Right lung (tissue), 5 donors: Measurements from ENCODE around the gene PITX1. TPM values are rescaled to one million over a fixed set of nuclear protein-coding genes. Genes with fewer than 3 reads are reported as not detected.

Experiments
- DNase-seq, 2 donors: peaks; one replicate each; pipeline ENCODE4 v3.0.0-alpha.2; 2013
- polyA plus RNA-seq, 5 donors: library from polyadenylated mRNA; unstranded; fragments of 120-200 nt; gene quantifications; one replicate each; pipeline versions ENCODE4 v1.2.1 to v1.2.3, GENCODE V29; 2013; ENCODE audit warnings: inconsistent platforms in 1 of 5, low replicate concordance in 1 of 5; ENCODE audit not compliant: insufficient read length in 5 of 5, insufficient read depth in 1 of 5

Gene PITX1
- polyA plus RNA-seq, 5 donors, result 0.06 to 1.8 (median 0.42) TPM

DNA sequence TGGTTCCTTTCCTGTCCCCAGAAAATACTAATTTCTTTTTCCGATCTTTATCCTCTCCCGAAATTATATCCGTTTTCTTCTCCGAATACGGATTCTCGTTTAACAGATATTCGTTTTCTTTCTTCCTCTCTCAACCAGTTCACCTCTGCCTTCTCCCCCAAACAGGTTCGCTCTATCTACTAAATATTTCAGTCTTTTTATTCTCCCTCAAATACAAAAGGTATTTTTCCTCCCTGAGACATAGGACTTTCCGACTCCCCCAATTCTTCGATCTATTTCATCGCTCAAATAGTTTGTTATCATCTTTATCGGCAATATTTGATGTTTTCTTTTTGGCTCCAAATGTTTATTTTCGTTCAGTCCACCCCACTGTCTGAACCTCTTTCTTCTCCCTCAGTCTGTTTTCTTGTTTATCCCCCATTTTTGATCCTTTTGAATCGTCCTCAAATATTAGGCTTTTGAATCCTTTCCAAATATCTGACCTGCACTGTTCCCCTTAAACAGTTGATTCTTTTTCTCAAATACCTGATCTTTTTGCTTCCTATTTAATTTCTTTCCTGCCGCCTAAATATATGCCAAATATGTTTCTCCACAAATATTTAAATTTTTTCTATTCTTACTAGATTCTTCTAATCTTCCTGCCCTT lies 4.4 kb downstream of the PITX1 start:
- DNase-seq, result no peak

DNA sequence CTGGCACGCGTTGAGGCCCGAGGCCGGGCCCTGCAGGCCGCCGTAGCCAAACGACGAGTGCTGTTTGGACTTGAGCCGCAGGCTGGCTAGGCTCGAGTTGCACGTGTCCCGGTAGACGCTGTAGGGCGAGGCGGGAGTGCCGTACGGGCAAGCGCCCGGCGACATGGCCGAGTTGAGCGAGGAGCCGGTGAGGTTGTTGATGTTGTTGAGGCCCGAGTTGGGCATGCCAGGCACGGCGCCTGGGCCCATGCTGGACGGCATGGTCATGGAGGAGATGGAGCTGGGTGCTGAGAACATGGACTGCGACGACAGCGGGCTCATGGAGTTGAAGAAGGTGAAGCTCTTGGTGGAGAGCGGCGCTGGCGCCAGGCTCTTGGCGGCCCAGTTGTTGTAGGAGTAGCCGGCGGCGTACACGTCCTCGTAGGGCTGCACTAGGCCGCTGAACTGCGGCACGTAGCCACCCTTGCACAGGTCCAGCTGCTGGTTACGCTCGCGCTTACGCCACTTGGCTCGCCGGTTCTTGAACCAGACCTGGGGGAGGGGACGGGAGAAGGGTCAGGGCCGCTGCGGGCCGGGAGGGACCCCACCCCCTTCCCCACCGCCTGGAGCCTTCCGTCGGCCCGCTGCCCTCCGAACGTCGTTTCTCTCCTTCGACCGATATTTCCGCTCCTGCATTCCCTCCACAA lies 5.1 kb downstream of the PITX1 start:
- no peak for DNase-seq

DNA sequence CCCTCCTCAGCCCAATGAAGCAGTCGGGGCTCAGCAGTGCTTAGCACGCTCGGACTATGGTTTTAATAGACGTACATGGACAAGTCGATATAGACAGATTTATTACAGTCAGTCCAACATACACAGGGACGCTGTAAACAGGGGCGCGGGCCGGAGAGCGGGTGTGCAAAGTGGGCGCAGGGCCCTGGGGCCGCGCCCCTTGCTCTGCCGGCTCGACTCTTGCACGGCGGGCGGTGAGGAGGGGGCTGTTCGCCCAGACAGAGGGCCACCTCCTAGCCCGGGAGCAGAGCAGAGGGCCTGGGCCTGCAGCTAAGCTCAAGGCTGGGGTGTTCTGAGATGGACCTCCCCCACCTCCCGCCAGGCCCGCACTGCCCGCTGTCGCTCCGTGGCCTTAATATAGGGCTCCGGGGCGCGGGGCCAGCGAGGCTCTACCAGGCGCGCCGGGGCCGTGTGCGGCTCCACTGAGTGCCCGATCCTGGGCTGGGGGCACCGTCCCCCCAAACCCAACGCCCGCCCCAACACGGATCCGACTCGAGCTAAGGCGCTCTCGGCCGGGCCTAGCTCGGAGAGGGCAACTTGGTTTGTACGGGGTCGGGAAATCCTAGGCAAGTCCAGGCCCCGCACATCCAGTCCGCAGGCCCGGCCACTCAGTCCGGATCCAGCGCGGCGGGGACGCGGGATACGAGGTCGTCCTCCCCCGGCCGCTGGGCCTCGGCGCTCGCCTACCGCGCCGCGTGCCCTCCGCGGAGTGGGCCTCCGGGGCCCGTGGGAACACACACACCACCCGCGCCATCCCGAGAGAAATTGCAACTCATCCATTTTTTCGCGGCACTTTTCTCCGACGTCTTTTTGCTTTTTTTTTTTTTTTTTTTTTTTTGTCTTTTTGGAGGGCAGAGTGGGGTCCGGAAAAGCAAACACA lies 6.1 kb downstream of the PITX1 start:
- no peak for DNase-seq

GRCh38 chr5:135027266-135027696 lies 6.7 kb downstream of the PITX1 start:
- DNase-seq, result no peak

- DNase-seq, result no peak
These were observed 7.3 kb downstream of the PITX1 start for GRCh38 chr5:135026645-135027265.

DNA sequence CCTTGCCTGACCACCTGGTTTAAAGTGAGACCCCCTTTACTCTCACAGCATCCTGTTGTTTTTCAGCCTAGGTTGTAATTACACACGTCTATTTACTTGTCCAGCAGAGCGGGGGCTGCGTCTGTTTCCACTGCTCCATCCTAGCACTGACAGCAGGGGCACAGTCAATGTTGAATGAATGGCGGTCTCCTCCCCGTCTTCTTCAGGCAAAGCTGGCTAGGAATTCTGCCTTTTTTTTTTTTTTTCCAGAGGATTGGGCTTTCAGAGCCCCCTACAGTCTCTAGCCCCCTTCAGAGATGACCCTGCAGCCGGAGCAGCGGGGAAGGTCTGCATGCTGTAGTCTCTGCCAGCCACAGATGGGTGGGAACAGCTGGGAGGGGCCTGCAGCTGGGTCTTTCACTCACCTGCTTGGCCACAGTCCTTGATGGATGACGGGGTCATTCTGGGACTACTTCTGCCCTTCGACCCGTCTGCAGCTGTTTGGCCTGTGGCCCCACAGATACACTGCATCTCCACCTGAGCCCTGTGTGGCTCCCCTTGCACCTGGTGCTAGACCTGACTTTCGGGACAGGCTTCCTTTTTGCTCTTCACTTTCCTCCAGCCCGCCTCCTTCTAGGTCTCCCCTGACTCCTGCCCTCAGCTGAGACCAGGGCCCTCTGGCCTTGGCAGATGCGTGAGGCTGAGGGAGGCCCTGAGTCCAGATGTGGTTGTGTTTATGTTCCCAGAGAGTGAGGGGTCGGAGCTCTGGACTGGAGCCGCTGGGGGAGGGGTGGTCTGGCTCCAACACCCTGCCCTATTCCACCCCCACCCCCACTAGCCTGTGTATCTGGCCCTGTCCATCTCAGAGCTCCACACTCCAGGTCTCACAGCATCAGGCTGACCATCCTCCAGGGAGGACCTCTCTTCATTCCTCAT lies 8.0 kb downstream of the PITX1 start:
- DNase-seq, result no peak

- no peak for DNase-seq
These were observed 8.9 kb downstream of the PITX1 start for GRCh38 chr5:135024956-135025729.

- DNase-seq, result no peak
These were observed 13.7 kb downstream of the PITX1 start for GRCh38 chr5:135020111-135020895.

- DNase-seq, result no peak
These were observed 14.7 kb downstream of the PITX1 start for GRCh38 chr5:135019314-135019713.

DNA sequence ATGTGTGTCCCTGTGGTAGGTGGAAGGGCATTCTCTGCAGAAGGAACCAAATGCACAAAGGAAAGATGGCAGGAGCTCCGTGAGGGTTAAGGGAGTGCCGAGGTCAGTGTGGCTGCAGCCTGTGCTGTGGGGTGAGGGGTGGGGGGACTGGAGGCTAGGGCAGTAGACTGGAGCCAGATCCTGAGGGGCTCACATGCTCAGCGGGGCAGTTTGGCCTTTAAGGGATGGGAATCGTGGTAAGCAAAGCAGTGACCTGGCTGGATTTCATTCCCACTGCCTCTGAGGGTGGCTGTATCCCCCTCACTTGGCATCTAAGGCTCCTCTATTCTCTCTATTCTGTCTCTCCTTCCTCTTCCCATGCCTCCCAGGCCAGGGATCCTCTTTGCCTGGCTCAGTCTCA lies 15.6 kb downstream of the PITX1 start:
- DNase-seq, result no peak

GRCh38 chr5:135016861-135017290 lies 17.2 kb downstream of the PITX1 start:
- DNase-seq, result no peak

- DNase-seq, result no peak
These were observed 18.1 kb downstream of the PITX1 start for GRCh38 chr5:135015942-135016341.

DNA sequence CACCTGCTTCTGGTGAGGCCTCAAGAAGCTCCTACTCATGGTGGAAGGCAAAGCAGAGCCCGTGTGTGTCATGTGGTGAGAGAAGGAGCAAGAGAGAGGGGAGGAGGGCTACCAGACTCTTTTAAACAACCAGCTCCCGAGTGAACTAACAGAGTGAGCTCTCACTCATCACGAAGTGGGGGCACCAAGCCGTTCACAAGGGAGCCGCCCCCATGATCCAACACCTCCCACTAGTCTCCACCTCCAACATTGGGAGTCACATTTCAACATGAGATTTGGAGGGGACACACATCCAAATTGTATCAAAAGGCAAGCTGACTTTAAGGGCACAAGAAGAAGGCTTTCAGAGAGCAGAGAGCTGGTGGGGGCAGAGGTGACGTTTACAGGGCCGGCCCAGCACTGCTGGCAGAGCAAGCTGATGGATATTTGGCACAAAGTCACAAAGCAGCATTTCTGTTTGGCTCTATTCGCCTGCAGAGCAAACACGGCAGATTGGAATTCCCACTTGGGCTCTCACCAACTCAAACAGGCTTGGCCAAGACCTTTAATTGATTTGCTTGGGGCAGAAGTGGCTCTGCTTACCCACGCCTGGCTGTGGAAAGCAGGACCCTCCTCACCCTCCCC lies 20.0 kb downstream of the PITX1 start:
- DNase-seq, result peak in 1 of 2 donors; percentile 45

- DNase-seq, result no peak
These were observed 20.6 kb downstream of the PITX1 start for GRCh38 chr5:135013445-135013844.

DNA sequence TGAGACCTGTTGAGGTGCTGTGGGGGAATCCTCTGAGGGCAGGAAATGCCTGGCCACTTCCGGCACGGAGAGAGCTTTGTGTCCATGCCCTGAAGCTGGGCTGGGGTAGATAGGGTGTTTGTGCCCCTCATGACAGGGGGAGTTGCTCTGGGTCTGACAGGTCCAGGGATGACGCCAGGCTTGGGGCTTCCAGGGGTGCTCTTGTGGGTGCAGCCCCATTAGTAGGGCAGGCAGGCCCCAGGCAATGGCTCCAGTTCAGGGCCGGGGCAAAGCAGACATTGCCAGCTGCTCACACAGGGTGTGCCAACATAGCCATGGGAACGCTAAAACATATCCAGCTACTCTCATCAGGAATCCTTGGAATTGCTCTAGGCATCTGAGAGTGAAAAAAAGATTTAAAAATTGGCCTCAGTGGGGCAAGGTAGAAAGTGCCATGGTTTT lies 21.1 kb downstream of the PITX1 start:
- DNase-seq, result no peak

GRCh38 chr5:135012033-135012588 lies 21.9 kb downstream of the PITX1 start:
- DNase-seq, result no peak

DNA sequence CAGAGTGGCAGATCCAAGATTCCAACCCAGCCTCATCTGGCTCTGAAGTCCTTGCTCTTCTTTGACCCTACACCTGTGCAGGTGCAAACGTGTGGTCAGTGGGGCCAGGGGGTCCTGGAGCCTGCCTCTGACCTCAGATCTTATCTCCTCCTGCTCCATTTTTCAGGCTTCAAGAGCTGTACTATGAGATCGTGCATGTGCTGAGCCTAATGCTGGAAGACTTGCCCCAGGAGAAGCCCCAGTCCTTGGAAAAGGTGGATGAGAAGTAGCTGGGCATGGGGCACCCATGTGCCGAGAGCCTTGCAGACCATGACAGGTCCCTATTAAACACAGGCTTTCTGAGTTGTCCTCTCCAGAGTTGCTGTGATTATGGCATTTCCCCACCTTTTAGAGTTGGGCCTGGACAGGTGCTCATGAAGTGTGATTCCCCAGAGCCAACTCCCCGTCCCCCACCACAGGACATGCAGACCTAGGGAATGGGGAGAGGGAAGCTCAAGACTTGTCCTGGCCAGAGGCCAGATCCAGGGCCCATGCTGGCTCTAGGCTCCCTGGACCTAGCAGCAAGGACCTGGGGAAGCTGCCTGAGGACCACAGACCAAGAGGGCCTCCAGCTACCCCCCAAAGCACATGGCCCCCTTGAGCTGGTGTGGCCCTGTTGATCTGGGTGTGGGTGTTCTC lies 22.5 kb downstream of the PITX1 start:
- no peak for DNase-seq
